GM12878 (cell line): ENCODE data around the gene VIPAS39. TPM values are rescaled to one million over a fixed set of nuclear protein-coding genes. Genes with fewer than 3 reads are reported as not detected.

Source experiments
- ATAC-seq: fragments of 200-7000 bp; cut with Tn5 transposase; 3 replicates; pipeline ENCODE4 v1.9.1; 2020; ENCODE audit warnings: mild to moderate bottlenecking, moderate library complexity
- BruUV-seq: library from RNA; stranded (reverse); fragments of 400-500 nt; replicated peaks from 2 replicates; lab custom pipeline; 2021; lab: Mats Ljungman, UMichigan
- CTCF ChIA-PET: fragments of 300-600 bp; sonication (Branson Sonifier 250); formaldehyde crosslinking; extraction: SDS; loops from one replicate; lab custom pipeline; 2021; ENCODE audit warnings: inconsistent platforms; lab: Yijun Ruan, JAX
- POLR2A ChIA-PET: fragments of 350-600 bp; formaldehyde crosslinking; extraction: SDS; loops from one replicate; lab custom pipeline; 2021; ENCODE audit warnings: inconsistent platforms; lab: Charles Lee
- RAD21 ChIA-PET: fragments of 300-600 bp; sonication (Branson Sonifier 250); formaldehyde crosslinking; loops from one replicate; lab custom pipeline; 2023; ENCODE audit warnings: antibody characterized with exemption; ENCODE audit not compliant: unreplicated experiment; lab: Charles Lee
- SMC1A ChIA-PET: fragments of 300-600 bp; sonication (Branson Sonifier 250); formaldehyde crosslinking; loops from one replicate; lab custom pipeline; 2023; ENCODE audit not compliant: unreplicated experiment, uncharacterized antibody; lab: Charles Lee
- DNase-seq: peaks from one replicate; pipeline ENCODE4 v3.0.0-alpha.2; 2011; ENCODE audit warnings: low read depth, low spot score
- FAIRE-seq: peaks from 3 replicates; lab custom pipeline; 2011; peaks lifted over from hg19 to GRCh38; lab: Jason Lieb, UNC
- H2AFZ ChIP-seq: 2 replicates; pipeline ENCODE4 v1.6.0; 2011; ENCODE audit warnings: low read depth, low read length, control low read depth; ENCODE audit not compliant: control insufficient read depth
- H3K27ac ChIP-seq: 2 replicates; pipeline ENCODE4 v1.5.1; 2011; ENCODE audit warnings: control low read depth; ENCODE audit not compliant: control insufficient read depth, insufficient read depth
- H3K27me3 ChIP-seq, 2 experiments: replicated peaks in 1 of 2; 2 replicates each; pipeline versions ENCODE4 v1.6.0 to v1.6.1; 2011; ENCODE audit warnings: low read length in 1 of 2; ENCODE audit not compliant: control insufficient read depth in 2 of 2, insufficient read depth in 2 of 2
- H3K36me3 ChIP-seq, 2 experiments: 2 replicates each; pipeline ENCODE4 v1.5.1; 2011; ENCODE audit warnings: low read length in 1 of 2; ENCODE audit not compliant: control insufficient read depth in 2 of 2, insufficient read depth in 2 of 2
- H3K4me1 ChIP-seq: 2 replicates; pipeline ENCODE4 v1.6.1; 2011; ENCODE audit warnings: mild to moderate bottlenecking, low read length, moderate library complexity, mixed read lengths; ENCODE audit not compliant: control insufficient read depth, insufficient read depth
- H3K4me2 ChIP-seq: 2 replicates; pipeline ENCODE4 v1.6.0; 2011; ENCODE audit warnings: control low read depth; ENCODE audit not compliant: control insufficient read depth, insufficient read depth
- H3K4me3 ChIP-seq: fragments of 200-600 bp; sonication (generic); 2 replicates; pipeline ENCODE4 v1.5.1; 2016
- H3K79me2 ChIP-seq: 2 replicates; pipeline ENCODE4 v1.6.0; 2011; ENCODE audit warnings: low read length; ENCODE audit not compliant: control insufficient read depth, insufficient read depth
- H3K9ac ChIP-seq: 2 replicates; pipeline ENCODE4 v1.8.0; 2011; ENCODE audit warnings: low read length, control low read depth, mixed read lengths; ENCODE audit not compliant: control insufficient read depth, insufficient read depth
- H3K9me3 ChIP-seq: replicated peaks from 3 replicates; pipeline ENCODE4 v1.5.1; 2011; ENCODE audit warnings: mild to moderate bottlenecking, low read length; ENCODE audit not compliant: control insufficient read depth, insufficient read depth
- H4K20me1 ChIP-seq: 2 replicates; pipeline ENCODE4 v1.6.0; 2011; ENCODE audit not compliant: control insufficient read depth, insufficient read depth
- BACH1 ChIP-seq: fragments of 450-650 bp; IDR thresholded peaks from 2 replicates; pipeline ENCODE4 v1.6.1; 2017; ENCODE audit warnings: mild to moderate bottlenecking, borderline replicate concordance
- BMI1 ChIP-seq: fragments of 450-650 bp; IDR thresholded peaks from 2 replicates; pipeline ENCODE4 v1.6.1; 2016; ENCODE audit warnings: mild to moderate bottlenecking, moderate library complexity, borderline replicate concordance
- ETV6 ChIP-seq, 2 experiments: fragments of 450-650 bp in 1 of 2; IDR thresholded peaks in 1 of 2; conservative IDR thresholded peaks in 1 of 2; 2 replicates each; pipeline ENCODE4 v1.6.1; 2014; ENCODE audit warnings: antibody characterized with exemption in 1 of 2, borderline replicate concordance in 1 of 2, low read depth in 1 of 2, mild to moderate bottlenecking in 1 of 2, moderate library complexity in 1 of 2
- MEF2B ChIP-seq: fragments of 450-650 bp; IDR thresholded peaks from 2 replicates; pipeline ENCODE4 v1.6.1; 2018; ENCODE audit warnings: mild to moderate bottlenecking, moderate library complexity; ENCODE audit not compliant: partially characterized antibody, poor library complexity, severe bottlenecking
- PAX8 ChIP-seq: fragments of 450-650 bp; IDR thresholded peaks from 2 replicates; pipeline ENCODE4 v1.6.1; 2017; ENCODE audit warnings: mild to moderate bottlenecking, moderate library complexity
- RAD21 ChIP-seq: IDR thresholded peaks from 2 replicates; pipeline ENCODE4 v1.6.1; 2011; ENCODE audit warnings: mild to moderate bottlenecking, low read depth, low read length, moderate library complexity; ENCODE audit not compliant: insufficient read depth
- SREBF1 ChIP-seq: IDR thresholded peaks from 2 replicates; pipeline ENCODE4 v1.6.1; 2012; ENCODE audit warnings: mild to moderate bottlenecking, low read length
- USF2 ChIP-seq: IDR thresholded peaks from 2 replicates; pipeline ENCODE4 v1.6.1; 2011; ENCODE audit warnings: low read depth, low read length, improper control_type of control experiment, borderline replicate concordance
- WGBS: methylation state at CpG from one replicate; pipeline ENCODE4 v1.1.6; 2016; ENCODE audit warnings: low lambda C conversion rate; ENCODE audit not compliant: insufficient replicate concordance, insufficient coverage; ENCODE audit errors: missing lambda C conversion rate; 5-methylcytosine and 5-hydroxymethylcytosine counted together
- in situ Hi-C: fragments of 300-500 bp; cut with MboI; formaldehyde crosslinking; loops from 9 replicates; pipeline ENCODE4 v1.14.3; 2018; ENCODE audit warnings: mixed read lengths
- intact Hi-C: fragments of 100-400 bp; cut with micrococcal nuclease; formaldehyde crosslinking; loops from one replicate; pipeline ENCODE4 v1.14.2; 2022; ENCODE audit not compliant: unreplicated experiment
- polyA plus RNA-seq, 11 experiments: library from polyadenylated mRNA; depleted of rRNA in 4 of 11; unstranded in 6 of 11; stranded (reverse) in 5 of 11; fragments of >200 nt; fragmentation: Nextera tagmentation in 4 of 11; fragmentation: Illumina TruSeq in 1 of 11; extraction: Ambion mirVana in 4 of 11; extraction: Trizol in 1 of 11; gene quantifications; 1 replicate in 1 of 11; 2 replicates in 10 of 11; pipeline versions ENCODE4 v1.2.1 to v1.2.3, GENCODE V29; 2011 to 2016; ENCODE audit warnings: inconsistent platforms in 2 of 11, missing spikeins in 2 of 11, low read depth in 1 of 11
- total RNA-seq, 4 experiments: library from RNA; depleted of rRNA in 3 of 4; stranded (reverse); fragments of >200 nt in 3 of 4; fragmentation: Illumina TruSeq in 1 of 4; extraction: Trizol in 1 of 4; gene quantifications; 2 replicates each; pipeline versions ENCODE4 v1.2.1 to v1.2.3, GENCODE V29; 2013 to 2021
- TF ChIP-seq, protein P1 (sequence below): fragments of 450-650 bp; conservative IDR thresholded peaks from 2 replicates; pipeline ENCODE4 v1.6.1; 2017; ENCODE audit warnings: mild to moderate bottlenecking, moderate library complexity
- TF ChIP-seq, protein P2 (sequence below): fragments of 450-650 bp; IDR thresholded peaks from 2 replicates; pipeline ENCODE4 v1.6.1; 2017; ENCODE audit warnings: antibody characterized with exemption, mild to moderate bottlenecking, moderate library complexity
- TF ChIP-seq, protein P3 (sequence below): fragments of 450-650 bp; formaldehyde crosslinking; IDR thresholded peaks from 2 replicates; pipeline ENCODE4 v1.5.0; 2022; ENCODE audit warnings: mild to moderate bottlenecking, missing genetic modification characterization

The VIPAS39 gene
- total and polyA plus RNA-seq, 10 of the 15 experiments (the other 5 are each of a cell fraction or from before 2014, with no cell fraction given), result 6.7 to 38.8 (median 18.5) TPM

DNA sequence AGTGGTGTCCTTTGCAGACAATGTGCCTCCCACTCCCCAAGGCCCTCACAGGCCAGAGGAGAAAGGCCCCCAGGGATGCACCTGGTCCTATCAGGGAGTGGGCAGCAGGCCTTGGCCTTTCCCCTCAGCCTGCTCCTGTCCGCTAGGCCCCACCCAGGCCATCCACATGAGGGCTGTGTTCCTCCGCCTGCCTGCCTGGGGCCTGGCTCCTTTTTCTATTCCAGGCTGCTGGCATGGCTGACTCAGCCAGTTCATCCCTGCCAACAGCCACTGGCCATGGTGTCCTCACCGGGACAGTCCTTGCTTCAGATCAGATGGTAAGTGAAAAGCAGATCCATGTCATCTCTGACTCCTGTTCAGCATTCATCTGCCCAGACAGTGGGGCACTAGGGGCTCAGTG is 27.9 kb upstream of the VIPAS39 start (continued):
- TF ChIP-seq, protein P1, sequence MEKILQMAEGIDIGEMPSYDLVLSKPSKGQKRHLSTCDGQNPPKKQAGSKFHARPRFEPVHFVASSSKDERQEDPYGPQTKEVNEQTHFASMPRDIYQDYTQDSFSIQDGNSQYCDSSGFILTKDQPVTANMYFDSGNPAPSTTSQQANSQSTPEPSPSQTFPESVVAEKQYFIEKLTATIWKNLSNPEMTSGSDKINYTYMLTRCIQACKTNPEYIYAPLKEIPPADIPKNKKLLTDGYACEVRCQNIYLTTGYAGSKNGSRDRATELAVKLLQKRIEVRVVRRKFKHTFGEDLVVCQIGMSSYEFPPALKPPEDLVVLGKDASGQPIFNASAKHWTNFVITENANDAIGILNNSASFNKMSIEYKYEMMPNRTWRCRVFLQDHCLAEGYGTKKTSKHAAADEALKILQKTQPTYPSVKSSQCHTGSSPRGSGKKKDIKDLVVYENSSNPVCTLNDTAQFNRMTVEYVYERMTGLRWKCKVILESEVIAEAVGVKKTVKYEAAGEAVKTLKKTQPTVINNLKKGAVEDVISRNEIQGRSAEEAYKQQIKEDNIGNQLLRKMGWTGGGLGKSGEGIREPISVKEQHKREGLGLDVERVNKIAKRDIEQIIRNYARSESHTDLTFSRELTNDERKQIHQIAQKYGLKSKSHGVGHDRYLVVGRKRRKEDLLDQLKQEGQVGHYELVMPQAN, result no peak
- no peak for TF ChIP-seq SREBF1

DNA sequence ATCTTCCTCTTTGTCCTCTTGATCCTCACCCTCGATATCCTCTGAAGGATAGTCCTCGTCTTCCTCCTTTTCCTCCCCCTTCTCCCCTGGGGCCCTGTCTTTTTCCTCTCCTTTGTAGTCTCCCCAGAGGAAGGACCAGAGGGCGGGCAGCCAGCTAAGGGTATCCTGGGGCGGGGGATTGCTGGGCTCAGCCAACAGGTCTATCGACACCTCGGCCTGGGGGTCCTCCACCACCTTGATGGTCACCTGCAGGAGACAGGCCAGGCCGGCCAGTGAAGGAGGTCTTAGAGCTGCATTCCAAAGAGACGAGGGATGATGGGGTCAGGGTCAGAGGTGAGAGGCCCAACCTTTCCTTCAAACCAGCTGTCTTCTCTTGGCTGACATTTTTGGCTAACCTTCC is 25.0 kb upstream of the VIPAS39 start:
- Histone ChIP-seq H3K4me2 (no peak overlapping the region), H3K9me3 (no peaks in the 10 kb centered on the region), H3K79me2 (no peaks in the 10 kb centered on the region), H4K20me1 (no peaks in the 10 kb centered on the region), H3K4me3 (no peak overlapping the region), H3K4me1 (peaks cover 8% of the 10 kb centered on the region), H2AFZ (no peak overlapping the region), H3K36me3 (no peaks in the 10 kb centered on the region), H3K27me3 (no peaks in the 10 kb centered on the region), H3K9ac (no peak overlapping the region), H3K27ac (no peak overlapping the region)
- intact Hi-C loops, result no loop called here
- no peak for ATAC-seq
- no peak for FAIRE-seq
- ChIA-PET CTCF (interaction anchor here (0.6 to 9.3 kb wide), 2 partner anchors 23 to 330 kb away, joined by 3 to 40 read pairs; no protein-coding TSS in a partner anchor), SMC1A (no interaction called here), RAD21 (interaction anchor here (0.8 to 1.1 kb wide), 2 partner anchors 18 to 23 kb away, joined by 3 to 4 read pairs; no protein-coding TSS in a partner anchor), POLR2A (no interaction called here)
- BruUV-seq, result no TSS peak
- in situ Hi-C loops, result no loop called here
- no peak for DNase-seq
- WGBS, result 54% methylated on average over 8 of the region's 8 CpGs
- TF ChIP-seq ETV6 (conservative IDR thresholded peaks at IDR 0.05 in 1 of 2, IDR thresholded peaks at IDR 0.05 in 1 of 2; ENCODE audit: borderline replicate concordance in 1 of 2, low read depth in 1 of 2) (no peak), BACH1 (no peak), PAX8 (no peak), BMI1 (no peak), RAD21 (no peak), USF2 (no peak), MEF2B (no peak)
- TF ChIP-seq, protein P2, sequence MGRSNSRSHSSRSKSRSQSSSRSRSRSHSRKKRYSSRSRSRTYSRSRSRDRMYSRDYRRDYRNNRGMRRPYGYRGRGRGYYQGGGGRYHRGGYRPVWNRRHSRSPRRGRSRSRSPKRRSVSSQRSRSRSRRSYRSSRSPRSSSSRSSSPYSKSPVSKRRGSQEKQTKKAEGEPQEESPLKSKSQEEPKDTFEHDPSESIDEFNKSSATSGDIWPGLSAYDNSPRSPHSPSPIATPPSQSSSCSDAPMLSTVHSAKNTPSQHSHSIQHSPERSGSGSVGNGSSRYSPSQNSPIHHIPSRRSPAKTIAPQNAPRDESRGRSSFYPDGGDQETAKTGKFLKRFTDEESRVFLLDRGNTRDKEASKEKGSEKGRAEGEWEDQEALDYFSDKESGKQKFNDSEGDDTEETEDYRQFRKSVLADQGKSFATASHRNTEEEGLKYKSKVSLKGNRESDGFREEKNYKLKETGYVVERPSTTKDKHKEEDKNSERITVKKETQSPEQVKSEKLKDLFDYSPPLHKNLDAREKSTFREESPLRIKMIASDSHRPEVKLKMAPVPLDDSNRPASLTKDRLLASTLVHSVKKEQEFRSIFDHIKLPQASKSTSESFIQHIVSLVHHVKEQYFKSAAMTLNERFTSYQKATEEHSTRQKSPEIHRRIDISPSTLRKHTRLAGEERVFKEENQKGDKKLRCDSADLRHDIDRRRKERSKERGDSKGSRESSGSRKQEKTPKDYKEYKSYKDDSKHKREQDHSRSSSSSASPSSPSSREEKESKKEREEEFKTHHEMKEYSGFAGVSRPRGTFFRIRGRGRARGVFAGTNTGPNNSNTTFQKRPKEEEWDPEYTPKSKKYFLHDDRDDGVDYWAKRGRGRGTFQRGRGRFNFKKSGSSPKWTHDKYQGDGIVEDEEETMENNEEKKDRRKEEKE, result no peak
- TF ChIP-seq, protein P3, sequence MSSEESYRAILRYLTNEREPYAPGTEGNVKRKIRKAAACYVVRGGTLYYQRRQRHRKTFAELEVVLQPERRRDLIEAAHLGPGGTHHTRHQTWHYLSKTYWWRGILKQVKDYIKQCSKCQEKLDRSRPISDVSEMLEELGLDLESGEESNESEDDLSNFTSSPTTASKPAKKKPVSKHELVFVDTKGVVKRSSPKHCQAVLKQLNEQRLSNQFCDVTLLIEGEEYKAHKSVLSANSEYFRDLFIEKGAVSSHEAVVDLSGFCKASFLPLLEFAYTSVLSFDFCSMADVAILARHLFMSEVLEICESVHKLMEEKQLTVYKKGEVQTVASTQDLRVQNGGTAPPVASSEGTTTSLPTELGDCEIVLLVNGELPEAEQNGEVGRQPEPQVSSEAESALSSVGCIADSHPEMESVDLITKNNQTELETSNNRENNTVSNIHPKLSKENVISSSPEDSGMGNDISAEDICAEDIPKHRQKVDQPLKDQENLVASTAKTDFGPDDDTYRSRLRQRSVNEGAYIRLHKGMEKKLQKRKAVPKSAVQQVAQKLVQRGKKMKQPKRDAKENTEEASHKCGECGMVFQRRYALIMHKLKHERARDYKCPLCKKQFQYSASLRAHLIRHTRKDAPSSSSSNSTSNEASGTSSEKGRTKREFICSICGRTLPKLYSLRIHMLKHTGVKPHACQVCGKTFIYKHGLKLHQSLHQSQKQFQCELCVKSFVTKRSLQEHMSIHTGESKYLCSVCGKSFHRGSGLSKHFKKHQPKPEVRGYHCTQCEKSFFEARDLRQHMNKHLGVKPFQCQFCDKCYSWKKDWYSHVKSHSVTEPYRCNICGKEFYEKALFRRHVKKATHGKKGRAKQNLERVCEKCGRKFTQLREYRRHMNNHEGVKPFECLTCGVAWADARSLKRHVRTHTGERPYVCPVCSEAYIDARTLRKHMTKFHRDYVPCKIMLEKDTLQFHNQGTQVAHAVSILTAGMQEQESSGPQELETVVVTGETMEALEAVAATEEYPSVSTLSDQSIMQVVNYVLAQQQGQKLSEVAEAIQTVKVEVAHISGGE (CRISPR knock-in tag), result no peak
